H7 (cell line): ENCODE results near the gene CDPF1. TPM values are rescaled to one million over a fixed set of nuclear protein-coding genes. Genes with fewer than 3 reads are reported as not detected.

Experiments
- DNase-seq: peaks from one replicate; pipeline ENCODE4 v3.0.0; 2012
- H3K27me3 ChIP-seq: 2 replicates; pipeline ENCODE4 v1.6.0; 2011; ENCODE audit warnings: mild to moderate bottlenecking, low read length; ENCODE audit not compliant: control insufficient read depth, insufficient read depth
- H3K36me3 ChIP-seq: replicated peaks from 2 replicates; pipeline ENCODE4 v1.5.1; 2011; ENCODE audit warnings: low read length; ENCODE audit not compliant: control insufficient read depth, insufficient read depth
- H3K4me3 ChIP-seq: 2 replicates; pipeline ENCODE4 v1.5.1; 2011; ENCODE audit warnings: low read depth, mild to moderate bottlenecking, control low read depth, low read length, moderate library complexity; ENCODE audit not compliant: insufficient read depth
- total RNA-seq: library from RNA; depleted of rRNA; stranded (reverse); fragments of >200 nt; shearing (Covaris generic); gene quantifications from 2 replicates; pipeline ENCODE4 v1.2.3, GENCODE V29; 2014

CDPF1 gene
- total RNA-seq, 1 experiment from 2014 or later: 24.5 TPM

GRCh38 chr22:46251266-46251665, 1.2 kb upstream of the CDPF1 start:
- no peak for DNase-seq
- Histone ChIP-seq H3K36me3 (no peaks in the 10 kb centered on the region), H3K4me3 (peak overlapping the region; percentile 93), H3K27me3 (peaks cover 5% of the 10 kb centered on the region; the same call in 1 of the 2 replicates)

- no peaks in the 10 kb centered on the region for H3K36me3 ChIP-seq
- H3K27me3 ChIP-seq: peaks cover 5% of the 10 kb centered on the region; the same call in 1 of the 2 replicates
- DNase-seq: no peak
- peak overlapping the region; percentile 93 for H3K4me3 ChIP-seq
These were observed 661 bp upstream of the CDPF1 start for GRCh38 chr22:46250783-46251125.

- H3K27me3 ChIP-seq: peaks cover 5% of the 10 kb centered on the region; the same call in 1 of the 2 replicates
- DNase-seq: no peak
- H3K4me3 ChIP-seq: no peak overlapping the region
- H3K36me3 ChIP-seq: peaks cover 1% of the 10 kb centered on the region; the same call in 1 of the 2 replicates
These were observed 2.6 kb downstream of the CDPF1 start for GRCh38 chr22:46247443-46247975.

GRCh38 chr22:46246178-46246577, 3.9 kb downstream of the CDPF1 start:
- DNase-seq: no peak
- no peak overlapping the region for H3K4me3 ChIP-seq
- H3K36me3 ChIP-seq: peaks cover 1% of the 10 kb centered on the region; the same call in 1 of the 2 replicates
- H3K27me3 ChIP-seq: peaks cover 5% of the 10 kb centered on the region; the same call in 1 of the 2 replicates

- H3K27me3 ChIP-seq: peaks cover under 1% of the 10 kb centered on the region; the same call in 1 of the 2 replicates
- DNase-seq: no peak
- peaks cover 1% of the 10 kb centered on the region; the same call in 1 of the 2 replicates for H3K36me3 ChIP-seq
- H3K4me3 ChIP-seq: no peak overlapping the region
These were observed 4.6 kb downstream of the CDPF1 start for GRCh38 chr22:46245511-46245910.

GRCh38 chr22:46244771-46245170, 5.3 kb downstream of the CDPF1 start:
- DNase-seq: no peak
- Histone ChIP-seq H3K27me3 (no peaks in the 10 kb centered on the region), H3K4me3 (no peak overlapping the region), H3K36me3 (peaks cover 1% of the 10 kb centered on the region; the same call in 1 of the 2 replicates)

- Histone ChIP-seq H3K36me3 (peaks cover 1% of the 10 kb centered on the region; the same call in 1 of the 2 replicates), H3K4me3 (no peak overlapping the region), H3K27me3 (no peaks in the 10 kb centered on the region)
- DNase-seq: no peak
These were observed 8.0 kb downstream of the CDPF1 start for GRCh38 chr22:46242076-46242475.

GRCh38 chr22:46241396-46242007, 8.6 kb downstream of the CDPF1 start:
- Histone ChIP-seq H3K36me3 (peaks cover 1% of the 10 kb centered on the region; the same call in 1 of the 2 replicates), H3K4me3 (no peak overlapping the region), H3K27me3 (no peaks in the 10 kb centered on the region)
- DNase-seq: no peak

GRCh38 chr22:46240907-46241306, 9.2 kb downstream of the CDPF1 start:
- Histone ChIP-seq H3K27me3 (no peaks in the 10 kb centered on the region), H3K4me3 (no peak overlapping the region), H3K36me3 (peaks cover 1% of the 10 kb centered on the region; the same call in 1 of the 2 replicates)
- no peak for DNase-seq

- H3K4me3 ChIP-seq: no peak overlapping the region
- DNase-seq: no peak
- H3K27me3 ChIP-seq: no peaks in the 10 kb centered on the region
- H3K36me3 ChIP-seq: peaks cover 1% of the 10 kb centered on the region; the same call in 1 of the 2 replicates
These were observed 9.6 kb downstream of the CDPF1 start for GRCh38 chr22:46240506-46240905.

GRCh38 chr22:46240073-46240472, 10.0 kb downstream of the CDPF1 start:
- H3K4me3 ChIP-seq: no peak overlapping the region
- no peak for DNase-seq
- peaks cover 1% of the 10 kb centered on the region; the same call in 1 of the 2 replicates for H3K36me3 ChIP-seq
- H3K27me3 ChIP-seq: no peaks in the 10 kb centered on the region

GRCh38 chr22:46239261-46240048, 10.6 kb downstream of the CDPF1 start:
- Histone ChIP-seq H3K4me3 (no peak overlapping the region), H3K36me3 (peaks cover 1% of the 10 kb centered on the region; the same call in 1 of the 2 replicates), H3K27me3 (no peaks in the 10 kb centered on the region)
- no peak for DNase-seq

GRCh38 chr22:46238541-46238940, 11.6 kb downstream of the CDPF1 start:
- H3K27me3 ChIP-seq: no peaks in the 10 kb centered on the region
- no peaks in the 10 kb centered on the region for H3K36me3 ChIP-seq
- no peak for DNase-seq
- H3K4me3 ChIP-seq: no peak overlapping the region

- no peaks in the 10 kb centered on the region for H3K36me3 ChIP-seq
- H3K27me3 ChIP-seq: no peaks in the 10 kb centered on the region
- DNase-seq: no peak
- H3K4me3 ChIP-seq: no peak overlapping the region
These were observed 12.5 kb downstream of the CDPF1 start for GRCh38 chr22:46237453-46238124.
